GM18519 (cell line): ENCODE data around the gene CAMK2D.

Experiments
- ATAC-seq: cut with Tn5 transposase; IDR thresholded peaks from one replicate; pipeline ENCODE4 v1.9.1; 2021; ENCODE audit warnings: mild to moderate bottlenecking, moderate library complexity; ENCODE audit not compliant: unreplicated experiment, low FRiP score

CAMK2D gene

GRCh38 chr4:113644398-113644797 is 117.1 kb downstream of the CAMK2D start:
- ATAC-seq: no peak

GRCh38 chr4:113643505-113643904 is 118.0 kb downstream of the CAMK2D start:
- no peak for ATAC-seq

GRCh38 chr4:113641025-113641431 is 120.5 kb downstream of the CAMK2D start:
- ATAC-seq: peak; percentile 65

DNA sequence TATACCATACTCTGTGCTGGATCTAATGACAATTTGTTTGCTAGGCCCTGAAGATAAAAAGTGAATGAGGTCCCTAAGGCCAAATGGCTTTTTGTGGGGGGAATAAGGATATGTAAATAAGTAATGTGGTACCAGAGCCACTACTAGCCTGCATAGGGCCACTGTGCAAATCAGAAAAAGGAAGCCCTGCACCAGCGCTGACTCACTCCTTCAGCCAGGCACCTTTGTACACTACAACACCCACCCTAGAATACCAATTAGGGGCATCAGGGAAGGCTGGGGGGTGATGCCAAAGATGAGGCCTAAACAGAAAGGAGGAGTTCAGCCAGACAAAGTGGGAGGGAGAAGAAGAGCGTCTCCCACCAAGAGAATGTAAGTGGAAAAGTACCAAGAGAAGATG is 122.2 kb downstream of the CAMK2D start:
- no peak for ATAC-seq

- no peak for ATAC-seq
These were observed 123.0 kb downstream of the CAMK2D start for GRCh38 chr4:113638562-113638832.

GRCh38 chr4:113637823-113638561 is 123.5 kb downstream of the CAMK2D start:
- ATAC-seq: no peak

- no peak for ATAC-seq
These were observed 124.2 kb downstream of the CAMK2D start for GRCh38 chr4:113637363-113637762.

DNA sequence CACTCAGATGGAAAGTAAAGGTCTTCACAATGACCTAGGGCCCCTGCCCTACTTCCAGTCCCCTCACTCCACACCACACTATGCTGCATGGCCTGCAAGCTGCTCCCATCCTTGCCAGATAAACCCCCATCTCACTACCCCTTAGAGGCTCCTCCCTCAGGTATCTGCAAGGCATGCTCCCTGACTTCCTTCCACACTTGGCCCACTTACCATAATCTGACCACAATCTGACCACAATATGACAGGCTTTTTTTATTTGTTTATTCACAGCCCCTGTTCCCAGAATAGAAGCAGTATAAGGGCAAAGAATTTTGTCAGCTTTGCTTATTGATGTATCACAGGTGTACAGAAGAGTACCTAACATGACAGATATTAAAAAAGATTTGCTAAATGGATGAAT is 124.7 kb downstream of the CAMK2D start:
- no peak for ATAC-seq

GRCh38 chr4:113636438-113636818 is 125.1 kb downstream of the CAMK2D start:
- ATAC-seq: peak; percentile 55

DNA sequence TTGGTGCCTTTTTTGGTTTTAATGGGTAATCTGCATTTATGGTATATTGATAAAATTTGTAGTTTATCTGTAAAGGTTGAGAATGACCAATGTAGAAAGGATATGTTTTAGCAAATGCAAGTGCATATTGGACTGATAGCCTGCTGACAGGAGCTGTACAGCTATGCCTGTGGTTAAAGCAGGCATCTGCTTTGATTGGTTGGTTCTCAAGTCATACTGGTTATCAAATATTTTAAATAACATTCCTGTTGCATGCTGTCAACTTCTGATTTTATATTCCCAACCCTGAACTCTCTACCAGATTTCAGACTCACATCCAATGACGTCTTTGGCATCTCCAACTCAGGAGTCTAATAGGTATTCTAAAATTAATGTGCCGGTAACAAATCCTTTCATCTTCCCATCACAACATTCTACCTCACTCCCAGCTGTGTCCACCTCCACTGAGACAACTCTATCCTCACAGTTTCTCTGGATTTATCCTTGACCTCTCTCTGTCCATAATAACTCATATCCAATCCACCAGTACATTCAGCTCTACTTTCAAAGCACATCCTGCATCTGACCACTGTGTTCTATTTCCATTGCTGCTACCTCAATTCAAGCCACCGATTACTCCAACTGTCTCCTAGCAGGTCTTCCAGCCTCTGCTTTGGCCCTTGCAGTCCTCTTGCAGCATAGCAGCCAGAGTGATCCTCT is 125.7 kb downstream of the CAMK2D start:
- ATAC-seq: no peak

GRCh38 chr4:113634081-113634969 is 127.2 kb downstream of the CAMK2D start:
- no peak for ATAC-seq

- ATAC-seq: no peak
These were observed 128.1 kb downstream of the CAMK2D start for GRCh38 chr4:113633467-113633866.

- ATAC-seq: no peak
These were observed 132.8 kb downstream of the CAMK2D start for GRCh38 chr4:113628711-113629110.

DNA sequence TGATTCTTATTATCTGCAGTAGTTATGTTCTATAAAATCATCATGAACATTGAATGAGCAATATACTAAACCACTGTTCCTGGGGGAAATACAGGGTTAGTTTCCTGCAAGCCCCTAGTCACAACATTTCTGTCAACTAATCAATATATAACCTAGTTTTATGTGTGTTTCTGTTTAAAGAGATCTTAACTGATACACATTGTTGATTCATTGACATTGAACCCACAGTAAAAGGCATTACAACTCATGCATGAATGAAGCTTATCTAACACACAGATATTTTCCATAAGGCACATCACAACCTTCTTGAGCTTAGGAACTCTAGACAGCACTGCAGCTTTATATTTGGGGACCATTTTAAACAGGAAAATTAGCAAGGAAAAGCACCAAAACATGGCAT is 134.2 kb downstream of the CAMK2D start:
- no peak for ATAC-seq

GRCh38 chr4:113625902-113626301 is 135.6 kb downstream of the CAMK2D start:
- no peak for ATAC-seq

DNA sequence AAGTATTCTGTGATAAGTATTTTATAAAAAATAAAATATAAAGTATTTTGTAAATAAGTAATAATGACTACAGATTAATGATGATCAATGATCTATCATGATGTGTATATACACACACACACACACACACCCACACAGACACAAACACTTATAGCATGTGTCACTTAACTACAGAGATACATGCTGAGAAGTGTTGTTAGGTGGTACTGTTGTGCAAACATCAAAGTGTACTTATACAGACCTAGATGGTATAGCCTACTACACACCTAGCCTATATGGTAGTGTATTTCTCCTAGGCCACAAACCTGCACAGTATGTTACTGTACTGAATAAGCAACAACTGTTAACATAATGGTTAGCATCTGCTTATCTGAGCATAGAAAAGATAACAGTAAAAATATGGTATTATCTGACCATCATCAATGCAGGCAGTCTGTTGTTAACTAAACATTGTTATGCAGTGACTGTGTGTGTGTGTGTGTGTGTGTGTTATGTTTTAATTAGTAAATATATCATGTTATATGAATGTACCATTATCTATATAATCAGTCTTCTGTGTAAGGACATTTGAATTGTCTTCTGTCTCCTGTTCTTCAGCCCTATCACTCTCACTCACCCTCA is 138.2 kb downstream of the CAMK2D start:
- ATAC-seq: no peak

DNA sequence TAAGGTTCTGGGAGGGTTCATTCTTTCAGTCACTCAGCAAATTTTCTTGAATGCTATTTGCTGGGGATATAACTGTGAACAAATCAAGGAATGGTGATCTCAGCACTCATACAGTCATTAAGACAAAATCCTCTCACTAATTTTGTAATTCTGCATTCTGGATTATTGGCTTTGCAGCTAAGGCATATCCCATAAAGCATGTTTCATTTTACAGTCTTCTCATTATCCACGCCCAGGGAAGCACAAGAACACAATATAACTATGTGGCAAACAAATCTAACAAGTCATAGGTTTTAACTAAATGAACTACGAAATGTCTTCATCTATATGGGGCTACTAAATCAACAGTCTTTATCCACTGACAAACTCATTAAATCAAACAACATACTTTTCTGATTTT is 139.9 kb downstream of the CAMK2D start:
- no peak for ATAC-seq

DNA sequence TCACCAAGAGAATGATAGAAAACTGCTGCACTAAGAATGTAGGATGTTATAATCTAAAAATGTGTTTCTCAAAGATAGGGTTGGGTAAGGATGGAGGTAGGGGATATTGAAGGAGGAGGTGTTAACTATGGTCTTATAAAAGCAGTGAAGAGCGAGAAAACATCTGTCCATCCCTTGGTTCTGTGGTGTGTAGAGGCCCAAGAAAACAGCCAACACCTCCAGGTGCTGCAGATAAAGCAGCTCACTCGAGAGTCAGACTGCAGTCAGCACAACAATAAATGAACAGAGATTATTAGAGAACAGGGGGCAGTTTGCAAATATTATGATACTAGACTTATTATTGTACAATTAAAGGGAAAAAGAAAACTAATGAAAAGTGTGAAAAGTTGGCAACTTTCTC is 141.5 kb downstream of the CAMK2D start:
- ATAC-seq: no peak

DNA sequence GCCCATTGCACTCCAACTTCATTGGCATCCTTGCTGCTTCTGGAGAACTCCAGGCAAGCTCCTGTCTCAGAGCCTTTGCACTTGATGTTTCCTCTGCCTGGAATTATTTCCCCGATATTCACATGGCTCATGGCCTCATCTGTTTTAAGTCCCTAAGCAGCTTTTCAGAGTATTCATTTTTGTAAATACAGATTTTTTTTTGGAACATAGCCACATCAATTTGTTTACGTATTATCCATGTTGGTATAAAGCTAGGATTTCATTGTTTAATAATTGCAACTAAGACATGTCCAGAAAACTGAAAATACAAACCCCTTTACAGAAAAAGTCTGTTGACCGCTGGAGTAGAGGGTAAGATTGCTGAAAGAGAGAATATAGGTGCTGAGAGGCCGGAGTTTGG is 142.0 kb downstream of the CAMK2D start:
- ATAC-seq: no peak

DNA sequence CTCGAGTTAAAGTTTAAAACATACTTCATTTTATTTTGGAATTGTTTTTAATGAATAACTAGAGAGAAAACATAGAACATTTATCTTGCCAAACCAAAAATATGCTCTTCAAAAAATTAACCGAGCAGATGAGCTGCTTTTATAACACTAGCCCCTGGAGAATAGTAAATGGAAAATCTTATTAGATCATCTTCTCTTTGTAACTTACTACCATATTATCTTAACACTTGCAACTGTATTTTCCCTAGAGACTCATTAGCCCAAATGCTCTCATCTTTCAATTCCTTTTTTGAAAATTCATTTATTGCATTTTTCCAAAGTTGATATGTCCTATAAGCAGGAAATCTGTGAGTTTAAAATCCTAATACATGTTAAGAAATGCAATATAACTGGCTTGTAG is 143.3 kb downstream of the CAMK2D start:
- ATAC-seq: no peak

- no peak for ATAC-seq
These were observed 144.3 kb downstream of the CAMK2D start for GRCh38 chr4:113617195-113617594.
